EH (cell line): ENCODE measurements around the gene LEPROT.
"Not testable (repeated sequence)": the region's sequence is repeated elsewhere in the genome, so short reads cannot be mapped to it uniquely, and the experiment has no call there.

Experiments used
- DNase-seq: peaks from one replicate; pipeline ENCODE4 v3.0.0-alpha.2; 2015; ENCODE audit warnings: low read depth

Gene LEPROT

DNA sequence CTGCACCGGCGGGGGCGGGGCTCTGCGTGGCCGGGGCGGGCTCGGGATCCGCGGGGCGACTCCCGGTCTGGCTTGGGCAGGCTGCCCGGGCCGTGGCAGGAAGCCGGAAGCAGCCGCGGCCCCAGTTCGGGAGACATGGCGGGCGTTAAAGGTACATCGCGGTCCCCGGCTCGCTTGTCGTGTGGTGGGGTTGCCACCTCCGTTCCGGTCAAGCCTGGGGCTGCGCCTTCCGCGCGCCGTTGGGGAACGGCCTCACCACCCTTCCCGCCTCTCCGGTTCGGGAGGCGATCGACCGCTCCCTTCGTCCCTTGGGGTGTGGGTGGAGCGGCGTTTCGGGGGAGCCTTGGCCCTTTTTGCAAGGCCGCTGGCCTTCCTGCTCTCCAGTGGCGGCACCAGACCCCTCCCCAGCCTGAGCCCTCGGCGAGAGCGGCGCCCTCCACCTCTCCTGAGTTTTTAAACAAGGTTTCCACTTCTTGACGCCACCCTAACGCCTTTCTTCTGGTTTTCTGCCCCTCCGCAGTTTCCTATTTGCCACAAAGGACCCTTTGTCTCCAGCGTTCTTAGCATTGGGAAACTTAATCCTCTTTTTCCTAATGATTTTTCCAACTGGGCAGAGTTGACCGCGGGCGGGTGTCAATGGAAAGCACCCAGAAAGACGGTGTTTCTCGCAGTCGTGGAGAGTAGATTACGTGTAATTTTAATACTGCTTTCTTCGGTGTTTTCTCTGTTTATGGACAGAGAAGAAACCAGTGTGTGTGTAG is at the start of gene LEPROT, which contains the start of gene LEPR:
Gene LEPROT, plus strand, starts transcription at position 79 of the 761 bp plus-strand sequence. Its CDS starts 57 bp downstream, at position 136.
Gene LEPR, plus strand, starts transcription at position 79 of the 761 bp plus-strand sequence. CDS start 144,898 bp downstream, outside the sequence.
- DNase-seq, result no peak

GRCh38 chr1:65371544-65371943 is 48.9 kb upstream of the LEPROT start:
- no peak for DNase-seq

GRCh38 chr1:65372557-65372956 is 47.9 kb upstream of the LEPROT start:
- DNase-seq, result peak; percentile 38

DNA sequence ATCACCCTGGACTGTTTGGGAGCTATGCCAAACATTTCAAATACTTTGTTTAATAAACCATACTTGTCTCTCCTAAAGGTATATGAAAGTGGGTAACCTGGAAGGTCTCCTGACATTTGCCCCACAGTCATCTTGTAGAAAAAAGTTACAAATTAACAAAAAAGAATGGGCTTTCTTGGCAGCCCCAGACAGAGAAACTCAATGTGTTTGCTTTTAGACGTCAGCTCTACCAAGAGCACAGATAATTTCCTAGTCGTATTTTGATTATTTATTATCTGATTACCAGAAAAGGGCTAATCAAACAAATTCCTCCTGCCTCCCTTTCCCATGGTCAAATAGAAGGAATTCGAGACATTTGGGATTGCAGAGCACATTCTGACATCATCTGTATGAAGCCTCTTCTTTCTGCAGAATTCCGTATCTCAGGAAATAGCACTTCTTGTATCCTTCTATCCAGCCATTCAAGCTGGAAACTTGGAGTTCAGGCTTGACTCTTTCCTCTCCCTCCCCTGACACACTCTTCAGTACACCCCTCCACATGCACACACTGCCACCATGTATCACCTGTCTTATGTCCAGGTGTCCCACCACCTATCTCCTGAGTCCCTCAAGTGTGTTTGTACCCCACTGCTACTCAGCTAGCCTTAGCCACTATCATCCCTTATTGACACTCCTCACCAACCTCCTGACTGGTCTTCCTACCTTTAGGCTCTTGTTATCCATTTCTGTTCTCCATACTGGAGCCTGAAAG is 42.8 kb upstream of the LEPROT start:
- DNase-seq, result no peak

GRCh38 chr1:65378247-65378946 is 42.1 kb upstream of the LEPROT start:
- DNase-seq, result no peak

DNA sequence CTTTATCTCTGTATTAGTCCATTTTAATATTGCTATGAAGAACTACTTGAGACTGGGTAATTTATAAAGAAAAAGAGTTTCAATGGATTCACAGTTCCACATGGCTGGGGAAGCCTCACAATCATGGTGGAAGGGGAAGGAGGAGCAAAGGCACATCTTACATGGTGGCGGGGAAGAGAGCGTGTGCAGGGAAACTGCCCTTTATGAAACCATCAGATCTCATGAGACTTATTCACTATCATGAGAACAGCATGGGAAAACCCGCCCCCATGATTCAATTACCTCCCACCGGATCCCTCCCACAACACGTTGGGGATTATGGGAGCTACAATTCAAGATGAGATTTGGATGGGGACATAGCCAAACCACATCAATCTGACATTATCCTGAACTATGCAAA is 36.0 kb upstream of the LEPROT start:
- not testable (repeated sequence) for DNase-seq

- no peak for DNase-seq
Observed at GRCh38 chr1:65386439-65386838, 34.0 kb upstream of the LEPROT start.

DNA sequence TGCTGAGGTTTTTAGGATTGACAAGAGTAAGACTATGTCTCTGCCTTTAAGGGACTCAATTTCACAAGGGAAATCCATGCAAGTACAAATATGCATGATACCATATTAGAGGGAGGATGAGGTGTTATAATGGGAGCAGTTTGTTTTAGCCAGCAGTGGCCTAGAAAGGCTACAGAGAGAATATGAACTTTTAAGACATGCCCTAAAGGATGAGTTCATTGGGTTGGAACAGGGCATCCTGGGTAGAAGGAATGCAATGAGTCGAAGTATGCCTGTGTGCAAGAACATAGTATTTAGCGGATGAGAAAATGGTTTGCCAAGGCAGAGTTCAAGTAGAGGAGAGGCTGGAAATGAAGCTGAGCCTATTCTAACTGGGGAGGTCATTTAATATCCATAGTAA is 32.6 kb upstream of the LEPROT start:
- DNase-seq, result peak; percentile 35

DNA sequence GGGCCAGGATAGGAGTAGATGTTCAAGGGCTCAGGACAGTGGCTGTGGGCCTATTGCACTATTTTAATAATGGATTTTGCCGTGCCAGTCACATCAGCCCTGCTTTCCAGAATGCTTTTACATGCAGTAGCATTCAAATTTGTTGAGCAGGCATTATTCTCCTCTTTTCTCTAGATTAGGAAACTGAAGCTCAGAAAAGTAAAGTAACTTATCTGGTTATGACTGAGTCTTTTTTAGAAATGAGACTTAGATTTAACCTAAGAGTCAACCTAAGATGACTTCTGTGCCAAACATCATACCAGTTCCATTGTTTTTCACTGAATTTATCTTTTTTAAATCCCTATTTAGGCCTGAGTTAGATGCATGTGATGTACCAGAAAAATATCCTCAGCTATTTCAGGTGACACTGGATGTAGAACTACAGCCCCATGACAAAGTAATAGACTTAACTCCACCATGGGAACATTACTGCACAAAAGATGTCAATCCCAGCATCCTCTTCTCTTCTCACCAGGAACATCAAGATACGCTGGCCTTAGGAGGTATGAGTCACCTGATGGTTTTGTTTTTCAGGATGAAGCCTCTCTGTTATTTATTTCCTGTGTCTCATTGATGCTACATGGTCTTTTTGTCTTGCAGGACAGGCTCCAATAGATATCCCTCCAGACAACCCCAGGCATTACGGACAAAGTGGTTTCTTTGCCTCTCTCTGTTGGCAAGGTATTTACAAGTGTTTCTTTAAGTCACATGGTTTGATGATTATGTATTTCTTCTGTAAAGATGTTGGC is 31.4 kb upstream of the LEPROT start:
- no peak for DNase-seq

GRCh38 chr1:65392497-65392896 is 28.0 kb upstream of the LEPROT start:
- no peak for DNase-seq

- peak; percentile 67 for DNase-seq
Observed at GRCh38 chr1:65393347-65393746, 27.1 kb upstream of the LEPROT start.

DNA sequence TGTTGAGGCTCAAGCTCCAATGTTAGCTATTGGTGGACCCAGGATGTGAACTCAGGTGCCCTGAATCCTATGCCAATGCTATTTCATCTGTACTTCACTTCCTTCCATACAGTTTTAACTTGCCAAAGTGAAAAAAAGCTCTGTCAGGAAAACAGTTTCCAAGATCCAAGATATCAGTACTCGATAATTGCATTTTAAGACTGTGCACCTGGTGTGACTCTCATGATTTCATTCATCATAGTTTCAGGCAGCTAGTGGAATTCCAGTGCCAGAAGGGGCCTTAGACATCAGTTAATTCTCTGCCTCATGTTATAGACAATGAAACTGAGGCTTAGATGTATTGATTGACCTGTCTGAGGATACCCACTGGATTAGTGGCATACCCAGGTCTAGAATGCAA is 26.5 kb upstream of the LEPROT start:
- no peak for DNase-seq

- peak; percentile 84 for DNase-seq
Observed at GRCh38 chr1:65395887-65396612, 24.4 kb upstream of the LEPROT start.

- no peak for DNase-seq
Observed at GRCh38 chr1:65398083-65398482, 22.4 kb upstream of the LEPROT start.

- DNase-seq, result no peak
Observed at GRCh38 chr1:65399003-65399402, 21.5 kb upstream of the LEPROT start.

GRCh38 chr1:65401612-65402011 is 18.9 kb upstream of the LEPROT start:
- no peak for DNase-seq

DNA sequence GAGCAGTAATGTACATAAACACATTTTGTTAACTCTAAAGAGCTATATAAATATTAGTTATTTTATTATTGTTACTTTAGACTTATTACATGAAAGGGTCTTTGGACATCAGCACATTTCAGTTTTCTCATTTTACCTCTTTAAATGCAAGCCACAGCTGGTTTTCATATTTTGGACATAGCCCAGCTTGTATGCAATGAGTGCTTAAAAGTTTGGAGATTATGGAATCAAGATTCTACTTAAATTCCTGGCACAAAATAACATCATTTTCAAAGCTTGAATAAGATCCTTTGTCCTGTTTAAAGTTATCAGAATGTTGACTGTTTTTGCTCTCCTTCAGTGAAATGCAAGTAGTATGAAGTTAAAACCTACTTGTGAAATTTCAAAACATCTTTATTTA is 15.5 kb upstream of the LEPROT start:
- no peak for DNase-seq

GRCh38 chr1:65407877-65408276 is 12.6 kb upstream of the LEPROT start:
- DNase-seq, result no peak

- DNase-seq, result no peak
Observed at GRCh38 chr1:65409314-65409713, 11.2 kb upstream of the LEPROT start.

GRCh38 chr1:65409816-65410326 is 10.6 kb upstream of the LEPROT start:
- no peak for DNase-seq
